ENCODE data around the gene IQSEC1. TPM values are rescaled to one million over a fixed set of nuclear protein-coding genes. Genes with fewer than 3 reads are reported as not detected.

The IQSEC1 gene
- total and polyA plus RNA-seq, 2 donors (not counting 1 experiment from before 2014, with no cell fraction given), result 4.3 to 18.2 TPM

- Histone ChIP-seq H4K20me1 (ENCODE audit: control insufficient read depth, extremely low read depth, insufficient read depth, low read length) (no peaks in the 10 kb centered on the region), H2AFZ (ENCODE audit: low read length) (no peak overlapping the region), H3K4me3 (replicated peaks in 1 of 4; ENCODE audit: control extremely low read depth in 1 of 4, insufficient read depth in 1 of 4, low read depth in 3 of 4, low read length in 4 of 4) (no peak overlapping the region), H3K36me3 (ENCODE audit: control insufficient read depth, insufficient read depth, low read length) (no peaks in the 10 kb centered on the region), H3K9ac (ENCODE audit: insufficient read depth, low read length) (no peak overlapping the region), H3K4me2 (ENCODE audit: extremely low read depth, insufficient read depth, low read length) (no peak overlapping the region), H3K27ac (ENCODE audit: insufficient read depth, low read length) (no peak overlapping the region), H3K9me3 (ENCODE audit: control insufficient read depth, insufficient read depth, low read depth, low read length) (no peaks in the 10 kb centered on the region), H3K79me2 (ENCODE audit: control insufficient read depth, insufficient read depth, low read length) (peaks cover 19% of the 10 kb centered on the region), H3K27me3 (ENCODE audit: control insufficient read depth, insufficient read depth, low read length) (no peaks in the 10 kb centered on the region), H3K4me1 (ENCODE audit: control insufficient read depth, extremely low read depth, insufficient read depth, low read length) (peaks cover 13% of the 10 kb centered on the region)
- TF ChIP-seq CTCF (conservative IDR thresholded peaks at IDR 0.05 in 1 of 2, IDR thresholded peaks at IDR 0.05 in 1 of 2; ENCODE audit: low read depth in 1 of 2, low read length in 2 of 2) (no peak), EZH2 (IDR thresholded peaks at IDR 0.05; ENCODE audit: low read length, missing control alignments) (no peak)
- DNase-seq (ENCODE audit: low read depth in 2 of 2), result no peak
These were observed 103.7 kb downstream of the IQSEC1 start for GRCh38 chr3:12969486-12969885.

DNA sequence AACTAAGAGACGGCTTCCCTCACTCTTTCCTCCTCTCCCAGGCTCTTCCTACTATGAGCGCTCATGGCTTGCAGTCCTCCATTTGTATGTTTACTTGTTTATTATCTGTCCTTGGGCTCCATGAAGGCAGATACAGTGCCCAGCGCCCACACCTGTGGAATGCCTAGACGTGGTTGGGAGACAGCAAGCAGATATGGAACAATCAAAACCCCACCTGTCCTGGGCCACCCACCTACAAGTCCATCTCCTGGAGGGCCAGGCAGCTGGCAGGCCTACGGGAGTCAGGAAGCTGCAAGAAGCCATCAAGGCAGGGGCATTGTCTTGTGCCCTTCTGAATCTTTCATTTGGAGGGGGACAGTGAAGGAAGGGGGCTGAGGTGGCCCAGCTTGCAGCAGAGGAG is 104.7 kb downstream of the IQSEC1 start:
- Histone ChIP-seq H3K27me3 (ENCODE audit: control insufficient read depth, insufficient read depth, low read length) (no peaks in the 10 kb centered on the region), H3K79me2 (ENCODE audit: control insufficient read depth, insufficient read depth, low read length) (peaks cover 19% of the 10 kb centered on the region), H3K9ac (ENCODE audit: insufficient read depth, low read length) (no peak overlapping the region), H3K9me3 (ENCODE audit: control insufficient read depth, insufficient read depth, low read depth, low read length) (no peaks in the 10 kb centered on the region), H2AFZ (ENCODE audit: low read length) (no peak overlapping the region), H3K4me1 (ENCODE audit: control insufficient read depth, extremely low read depth, insufficient read depth, low read length) (peaks cover 16% of the 10 kb centered on the region), H3K36me3 (ENCODE audit: control insufficient read depth, insufficient read depth, low read length) (no peaks in the 10 kb centered on the region), H4K20me1 (ENCODE audit: control insufficient read depth, extremely low read depth, insufficient read depth, low read length) (no peaks in the 10 kb centered on the region), H3K27ac (ENCODE audit: insufficient read depth, low read length) (no peak overlapping the region), H3K4me3 (replicated peaks in 1 of 4; ENCODE audit: control extremely low read depth in 1 of 4, insufficient read depth in 1 of 4, low read depth in 3 of 4, low read length in 4 of 4) (no peak overlapping the region), H3K4me2 (ENCODE audit: extremely low read depth, insufficient read depth, low read length) (no peak overlapping the region)
- no peak for DNase-seq (ENCODE audit: low read depth in 2 of 2)
- TF ChIP-seq EZH2 (IDR thresholded peaks at IDR 0.05; ENCODE audit: low read length, missing control alignments), result no peak
- no peak for TF ChIP-seq CTCF (conservative IDR thresholded peaks at IDR 0.05 in 1 of 2, IDR thresholded peaks at IDR 0.05 in 1 of 2; ENCODE audit: low read depth in 1 of 2, low read length in 2 of 2)

DNA sequence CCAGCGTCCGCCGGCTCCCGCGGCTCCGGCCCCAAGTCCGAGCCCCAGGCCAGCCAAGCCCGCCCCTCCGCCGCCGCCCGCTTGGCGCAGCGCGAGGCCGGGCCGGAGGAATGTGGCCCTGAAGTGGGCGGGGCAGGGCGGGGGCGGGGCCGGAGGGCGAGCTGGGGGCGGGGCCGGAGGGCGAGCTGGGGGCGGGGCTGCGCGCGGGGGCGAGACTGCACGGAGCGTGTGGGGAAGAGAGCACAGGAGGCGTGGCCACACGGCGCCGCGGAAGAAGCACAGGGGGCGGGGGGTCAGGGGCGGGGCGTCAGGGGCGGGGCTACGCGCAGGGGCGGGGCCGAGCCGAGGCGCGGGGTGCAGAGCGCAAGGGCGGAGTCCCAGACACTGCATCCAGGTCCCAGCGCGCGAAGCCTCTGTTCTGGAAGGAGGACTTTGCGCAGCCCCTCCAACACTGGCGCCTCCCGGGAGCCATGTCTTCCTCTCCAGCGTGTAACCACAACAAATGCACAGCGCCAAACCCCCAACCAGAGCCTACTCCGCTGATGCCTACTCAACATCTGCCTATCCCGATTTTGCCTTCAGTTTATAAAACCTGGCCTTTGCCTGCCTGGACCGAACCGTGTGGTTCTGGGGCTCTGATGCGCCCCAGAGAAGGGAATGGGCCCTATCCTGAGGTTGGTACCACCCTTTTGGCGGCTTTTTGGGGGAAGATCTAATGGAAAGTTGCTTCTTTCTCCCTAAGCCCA is 105.5 kb downstream of the IQSEC1 start:
- H3K4me3 ChIP-seq (replicated peaks in 1 of 4; ENCODE audit: control extremely low read depth in 1 of 4, insufficient read depth in 1 of 4, low read depth in 3 of 4, low read length in 4 of 4), result peak overlapping the region; percentile 47 to 91 (median 88)
- H3K36me3 ChIP-seq (ENCODE audit: control insufficient read depth, insufficient read depth, low read length), result peaks cover 2% of the 10 kb centered on the region
- no peaks in the 10 kb centered on the region for H4K20me1 ChIP-seq (ENCODE audit: control insufficient read depth, extremely low read depth, insufficient read depth, low read length)
- peak overlapping the region; percentile 89 for H3K4me2 ChIP-seq (ENCODE audit: extremely low read depth, insufficient read depth, low read length)
- peak overlapping the region; percentile 82 for H3K9ac ChIP-seq (ENCODE audit: insufficient read depth, low read length)
- H2AFZ ChIP-seq (ENCODE audit: low read length), result peak overlapping the region; percentile 82
- H3K27me3 ChIP-seq (ENCODE audit: control insufficient read depth, insufficient read depth, low read length), result no peaks in the 10 kb centered on the region
- TF ChIP-seq CTCF (conservative IDR thresholded peaks at IDR 0.05 in 1 of 2, IDR thresholded peaks at IDR 0.05 in 1 of 2; ENCODE audit: low read depth in 1 of 2, low read length in 2 of 2) (no peak), EZH2 (IDR thresholded peaks at IDR 0.05; ENCODE audit: low read length, missing control alignments) (no peak)
- peak; percentile 81 to 90 for DNase-seq (ENCODE audit: low read depth in 2 of 2)
- H3K79me2 ChIP-seq (ENCODE audit: control insufficient read depth, insufficient read depth, low read length), result peaks cover 19% of the 10 kb centered on the region
- no peaks in the 10 kb centered on the region for H3K9me3 ChIP-seq (ENCODE audit: control insufficient read depth, insufficient read depth, low read depth, low read length)
- H3K27ac ChIP-seq (ENCODE audit: insufficient read depth, low read length), result peak overlapping the region; percentile 71
- peaks cover 16% of the 10 kb centered on the region for H3K4me1 ChIP-seq (ENCODE audit: control insufficient read depth, extremely low read depth, insufficient read depth, low read length)
